Measurements from ENCODE around the gene DMPK.

DMPK gene

GRCh38 chr19:45768655-45768983 lies 13.7 kb downstream of the DMPK start:
- Histone ChIP-seq H3K79me2 (ENCODE audit: insufficient read depth, low read depth) (no peaks in the 10 kb centered on the region), H3K27me3 (ENCODE audit: insufficient read depth, low read depth) (peaks cover 7% of the 10 kb centered on the region), H2AFZ (ENCODE audit: low read depth) (peak overlapping the region; percentile 68), H4K20me1 (ENCODE audit: insufficient read depth) (no peaks in the 10 kb centered on the region), H3K27ac (peak overlapping the region; percentile 53), H3K9ac (peak overlapping the region; percentile 66; the same call in 1 of the 2 replicates), H3K4me2 (peak overlapping the region; percentile 94), H3K36me3 (ENCODE audit: insufficient read depth) (no peaks in the 10 kb centered on the region), H3K4me1 (ENCODE audit: low read depth, poor library complexity, severe bottlenecking) (peaks cover 17% of the 10 kb centered on the region), H3K4me3 (IDR thresholded peaks at IDR 0.05; ENCODE audit: insufficient read depth, low read depth, low read length) (no peak overlapping the region)
- no peak for TF ChIP-seq CTCF (conservative IDR thresholded peaks at IDR 0.05; ENCODE audit: low read depth, low read length)

GRCh38 chr19:45767881-45768654 lies 14.2 kb downstream of the DMPK start:
- H3K4me3 ChIP-seq (IDR thresholded peaks at IDR 0.05; ENCODE audit: insufficient read depth, low read depth, low read length) = no peak overlapping the region
- H3K36me3 ChIP-seq (ENCODE audit: insufficient read depth) = no peaks in the 10 kb centered on the region
- no peaks in the 10 kb centered on the region for H3K79me2 ChIP-seq (ENCODE audit: insufficient read depth, low read depth)
- H3K9ac ChIP-seq = peak overlapping the region; percentile 66; the same call in 1 of the 2 replicates
- H3K27me3 ChIP-seq (ENCODE audit: insufficient read depth, low read depth) = peaks cover 11% of the 10 kb centered on the region
- TF ChIP-seq CTCF (conservative IDR thresholded peaks at IDR 0.05; ENCODE audit: low read depth, low read length) = no peak
- H3K27ac ChIP-seq = peak overlapping the region; percentile 53
- H4K20me1 ChIP-seq (ENCODE audit: insufficient read depth) = no peaks in the 10 kb centered on the region
- H3K4me1 ChIP-seq (ENCODE audit: low read depth, poor library complexity, severe bottlenecking) = peaks cover 17% of the 10 kb centered on the region
- peak overlapping the region; percentile 94 for H3K4me2 ChIP-seq
- H2AFZ ChIP-seq (ENCODE audit: low read depth) = peak overlapping the region; percentile 68

- Histone ChIP-seq H3K9ac (peak overlapping the region; percentile 66; the same call in 1 of the 2 replicates), H4K20me1 (ENCODE audit: insufficient read depth) (no peaks in the 10 kb centered on the region), H3K4me3 (IDR thresholded peaks at IDR 0.05; ENCODE audit: insufficient read depth, low read depth, low read length) (no peak overlapping the region), H3K79me2 (ENCODE audit: insufficient read depth, low read depth) (no peaks in the 10 kb centered on the region), H2AFZ (ENCODE audit: low read depth) (peak overlapping the region; percentile 68), H3K4me2 (peak overlapping the region; percentile 94), H3K4me1 (ENCODE audit: low read depth, poor library complexity, severe bottlenecking) (peaks cover 17% of the 10 kb centered on the region), H3K27ac (no peak overlapping the region), H3K36me3 (ENCODE audit: insufficient read depth) (no peaks in the 10 kb centered on the region), H3K27me3 (ENCODE audit: insufficient read depth, low read depth) (peaks cover 11% of the 10 kb centered on the region)
- TF ChIP-seq CTCF (conservative IDR thresholded peaks at IDR 0.05; ENCODE audit: low read depth, low read length) = no peak
These were observed 14.8 kb downstream of the DMPK start for GRCh38 chr19:45767410-45767880.

GRCh38 chr19:45766869-45767346 lies 15.4 kb downstream of the DMPK start:
- no peaks in the 10 kb centered on the region for H3K36me3 ChIP-seq (ENCODE audit: insufficient read depth)
- H3K4me3 ChIP-seq (IDR thresholded peaks at IDR 0.05; ENCODE audit: insufficient read depth, low read depth, low read length) = no peak overlapping the region
- H4K20me1 ChIP-seq (ENCODE audit: insufficient read depth) = no peaks in the 10 kb centered on the region
- peaks cover 11% of the 10 kb centered on the region for H3K27me3 ChIP-seq (ENCODE audit: insufficient read depth, low read depth)
- peaks cover 17% of the 10 kb centered on the region for H3K4me1 ChIP-seq (ENCODE audit: low read depth, poor library complexity, severe bottlenecking)
- no peak overlapping the region for H3K9ac ChIP-seq
- H3K4me2 ChIP-seq = no peak overlapping the region; the same call in 1 of the 2 replicates
- TF ChIP-seq CTCF (conservative IDR thresholded peaks at IDR 0.05; ENCODE audit: low read depth, low read length) = no peak
- no peak overlapping the region for H2AFZ ChIP-seq (ENCODE audit: low read depth)
- H3K27ac ChIP-seq = no peak overlapping the region
- no peaks in the 10 kb centered on the region for H3K79me2 ChIP-seq (ENCODE audit: insufficient read depth, low read depth)

All from KMS-11 (cell line).